ENCODE data around the gene DDX17. TPM values are rescaled to one million over a fixed set of nuclear protein-coding genes. Genes with fewer than 3 reads are reported as not detected.

Gene DDX17
- total RNA-seq = 100 to 1,000 TPM; 315 to 696 (median 363) TPM

DNA sequence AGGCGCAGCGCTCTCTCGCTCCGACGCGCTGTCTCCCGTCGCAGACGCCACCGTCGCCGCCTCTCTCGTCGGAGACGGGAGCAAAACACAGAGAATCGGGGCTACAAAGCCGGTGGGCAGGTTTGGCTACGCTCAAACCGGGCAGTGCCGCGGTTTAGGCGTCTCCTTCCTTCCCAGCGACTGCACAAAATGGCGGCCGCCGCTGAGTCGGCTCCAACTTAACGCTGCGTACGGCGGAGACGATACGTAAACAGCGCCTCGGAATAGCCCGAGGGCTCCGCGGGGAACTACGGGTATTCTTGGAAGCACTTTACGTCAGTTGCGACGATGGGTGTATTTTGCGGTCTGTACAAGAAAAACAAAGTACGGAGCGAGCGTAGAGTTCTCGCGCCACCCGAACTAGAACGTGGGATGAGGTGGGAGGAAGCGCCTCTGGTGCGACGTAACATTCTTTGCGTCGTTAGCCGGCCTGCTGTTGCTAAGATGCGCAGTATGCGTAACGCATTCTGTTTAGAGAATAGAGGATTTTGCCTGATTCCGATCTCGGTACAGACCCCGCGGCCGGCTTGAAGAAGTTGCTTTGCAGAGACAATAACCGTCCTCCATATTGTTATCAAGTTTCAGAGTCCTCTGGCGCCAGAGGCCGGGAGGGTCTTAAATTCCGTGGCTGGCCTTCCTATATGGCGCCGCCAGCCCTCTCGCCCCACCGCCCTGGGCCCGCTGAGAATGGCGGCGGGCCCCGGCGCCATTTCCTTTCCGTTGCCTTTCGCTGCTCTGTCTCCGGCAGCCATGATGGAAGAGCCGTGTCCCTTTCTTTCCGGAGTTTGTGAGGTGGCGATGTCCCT lies at the start of gene DDX17:
DDX17 (minus strand) TSS at position 194 of the 845 bp plus-strand sequence.
- whole genome bisulfite sequencing = under 1% methylated on average over 76 of the region's 83 CpGs
- Histone ChIP-seq H3K4me3 (peak within 1 kb of the TSS; percentile 83), H3K9me3 (no peaks in the 10 kb centered on the region), H3K27me3 (no peaks in the 10 kb centered on the region), H3K36me3 (peaks cover 10% of the 10 kb centered on the region), H3K4me1 (peaks cover 46% of the 10 kb centered on the region), H3K27ac (peak within 1 kb of the TSS; percentile 99)
- peak; percentile 97 to 99 for DNase-seq (ENCODE audit: low spot score in 2 of 2)
- TF ChIP-seq POLR2AphosphoS5 (IDR thresholded peaks at IDR 0.05) (peak; percentile 79 to 96 (median 91)), CTCF (IDR thresholded peaks at IDR 0.05) (no peak), EP300 (IDR thresholded peaks at IDR 0.05) (no peak), POLR2A (IDR thresholded peaks at IDR 0.05) (peak; percentile 69 to 84)

DNA sequence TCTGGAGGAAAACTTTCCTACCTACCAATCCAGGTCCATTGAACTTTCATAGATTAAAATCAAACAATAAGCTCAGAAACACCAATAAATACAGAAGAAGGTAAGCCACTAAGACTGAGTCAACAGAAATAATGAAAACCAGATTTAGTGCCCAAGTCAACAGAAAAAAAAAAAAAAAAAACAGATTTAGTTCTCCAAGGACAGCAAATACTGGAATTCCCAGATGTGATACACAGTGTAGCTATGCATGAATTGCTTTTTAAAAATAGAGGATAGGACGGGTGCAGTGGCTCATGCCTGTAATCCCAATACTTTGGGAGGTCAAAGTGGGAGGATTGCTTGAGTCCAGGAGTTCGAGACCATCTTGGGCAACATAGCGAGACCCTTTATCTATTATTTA lies 48.2 kb upstream of the DDX17 start:
- DNase-seq (ENCODE audit: low spot score in 2 of 2) = no peak
- Histone ChIP-seq H3K27ac (no peak overlapping the region), H3K36me3 (no peaks in the 10 kb centered on the region), H3K9me3 (no peaks in the 10 kb centered on the region), H3K4me3 (no peak overlapping the region), H3K27me3 (no peaks in the 10 kb centered on the region), H3K4me1 (peaks cover 2% of the 10 kb centered on the region)
- no peak for TF ChIP-seq EP300 (IDR thresholded peaks at IDR 0.05)
- no peak for TF ChIP-seq CTCF (IDR thresholded peaks at IDR 0.05)
- WGBS = 77% methylated on average over 3 of the region's 3 CpGs

DNA sequence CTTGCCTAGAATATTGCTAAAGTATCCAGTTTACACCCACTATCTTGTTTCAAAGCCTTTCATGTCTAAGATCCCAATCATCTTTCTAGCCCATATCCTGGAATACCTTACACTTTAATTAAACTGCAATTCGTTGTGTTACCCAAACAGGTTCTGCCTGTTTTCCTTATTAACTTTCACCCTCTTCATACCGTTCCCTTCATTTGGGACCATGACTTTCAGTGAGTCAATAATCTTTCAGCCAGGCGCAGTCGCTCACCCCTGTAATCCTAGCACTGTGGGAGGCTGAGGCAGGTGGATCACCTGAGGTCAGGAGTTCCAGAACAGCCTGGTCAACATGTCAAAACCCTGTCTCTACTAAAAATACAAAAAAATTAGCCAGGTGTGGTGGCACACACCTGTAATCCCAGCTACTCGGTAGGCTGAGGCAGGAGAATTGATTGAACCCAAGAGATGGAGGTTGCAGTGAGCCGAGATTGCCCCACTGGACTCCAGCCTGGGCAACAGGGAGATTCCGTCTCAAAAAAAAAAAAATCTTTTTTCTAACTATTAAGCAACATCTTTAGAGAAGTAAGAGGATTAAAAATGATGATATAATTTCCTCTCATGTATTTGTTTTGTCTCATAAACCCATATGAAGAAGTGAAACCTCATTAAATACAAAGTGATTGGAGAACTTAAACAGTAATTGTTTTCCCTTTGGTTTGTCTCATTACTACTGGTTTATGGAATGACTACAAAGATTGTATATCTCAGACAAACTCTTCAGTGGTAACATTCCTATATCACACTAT lies 43.2 kb upstream of the DDX17 start:
- Histone ChIP-seq H3K4me1 (peaks cover 5% of the 10 kb centered on the region), H3K27ac (no peak overlapping the region), H3K36me3 (no peaks in the 10 kb centered on the region), H3K9me3 (no peaks in the 10 kb centered on the region), H3K27me3 (no peaks in the 10 kb centered on the region), H3K4me3 (no peak overlapping the region)
- no peak for DNase-seq (ENCODE audit: low spot score in 2 of 2)
- 68% methylated on average over 7 of the region's 7 CpGs for WGBS
- no peak for TF ChIP-seq POLR2AphosphoS5 (IDR thresholded peaks at IDR 0.05)

DNA sequence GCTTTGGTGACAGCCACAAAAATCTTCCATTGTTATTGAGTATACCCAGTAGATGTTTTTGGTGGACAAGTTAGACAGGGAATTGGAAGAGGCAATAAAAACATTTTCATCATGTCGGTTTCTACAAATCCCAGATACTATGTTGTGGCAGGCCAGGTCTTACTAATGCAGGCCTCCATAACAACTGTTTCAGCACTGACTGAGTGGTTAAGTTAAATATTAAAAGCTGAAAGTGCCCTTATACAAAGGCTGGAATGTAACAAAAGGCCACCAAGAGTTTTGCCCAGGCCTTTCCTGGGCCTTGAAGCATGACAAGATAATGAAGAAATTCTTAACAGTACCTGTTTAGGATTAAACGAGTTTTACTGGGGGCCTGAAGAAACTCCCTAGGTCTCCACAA lies 34.6 kb upstream of the DDX17 start:
- Histone ChIP-seq H3K27me3 (no peaks in the 10 kb centered on the region), H3K4me1 (no peaks in the 10 kb centered on the region), H3K4me3 (no peak overlapping the region), H3K36me3 (no peaks in the 10 kb centered on the region), H3K9me3 (no peaks in the 10 kb centered on the region), H3K27ac (no peak overlapping the region)
- 85% methylated on average over 2 of the region's 2 CpGs for WGBS
- DNase-seq (ENCODE audit: low spot score in 2 of 2) = no peak
- TF ChIP-seq CTCF (IDR thresholded peaks at IDR 0.05) (no peak), POLR2A (IDR thresholded peaks at IDR 0.05) (no peak), POLR2AphosphoS5 (IDR thresholded peaks at IDR 0.05) (no peak), EP300 (IDR thresholded peaks at IDR 0.05) (no peak)

DNA sequence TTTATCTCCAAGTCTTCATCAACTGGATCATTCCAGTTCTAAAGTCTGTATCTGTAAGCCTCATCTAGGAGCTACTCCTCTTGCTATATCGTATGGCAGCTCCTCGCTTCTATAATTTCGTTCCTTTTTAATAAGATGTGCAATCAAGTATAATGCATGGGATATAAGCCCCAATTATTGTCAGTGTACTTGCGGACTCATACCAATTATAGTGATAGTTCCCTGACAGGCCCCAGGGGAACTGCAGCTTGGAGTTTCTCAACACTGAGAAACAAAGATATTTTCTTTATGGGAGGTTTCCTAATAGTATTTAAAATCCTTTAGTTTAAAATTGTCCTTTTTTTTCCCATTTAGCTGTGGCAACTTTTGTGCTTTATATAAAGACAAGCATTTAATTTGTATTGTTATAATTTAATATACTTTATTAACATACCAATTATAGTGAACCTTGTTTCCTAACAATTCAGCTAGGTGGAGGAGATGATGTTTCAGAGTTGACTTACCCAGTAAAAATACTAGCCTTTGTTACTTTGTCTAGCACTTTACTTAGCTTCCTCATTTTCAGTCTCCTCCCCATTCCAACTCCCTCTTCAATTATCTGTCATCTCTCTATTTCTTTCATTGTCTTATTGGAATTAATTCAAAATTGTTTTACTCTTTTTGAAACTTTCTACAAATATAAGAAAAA lies 25.3 kb upstream of the DDX17 start:
- Histone ChIP-seq H3K4me3 (no peak overlapping the region), H3K9me3 (no peaks in the 10 kb centered on the region), H3K27me3 (no peaks in the 10 kb centered on the region), H3K36me3 (no peaks in the 10 kb centered on the region), H3K27ac (no peak overlapping the region), H3K4me1 (no peaks in the 10 kb centered on the region)
- 92% methylated on average over 4 of the region's 4 CpGs for WGBS
- DNase-seq (ENCODE audit: low spot score in 2 of 2) = no peak
- TF ChIP-seq POLR2AphosphoS5 (IDR thresholded peaks at IDR 0.05) (no peak), CTCF (IDR thresholded peaks at IDR 0.05) (no peak), POLR2A (IDR thresholded peaks at IDR 0.05) (no peak), EP300 (IDR thresholded peaks at IDR 0.05) (no peak)
